Common myeloid progenitor, CD34-positive (primary cell): ENCODE results near the gene LAMP2.

Experiments
- CTCF ChIA-PET: fragments of 350-600 bp; sonication (Branson Sonifier 250); formaldehyde crosslinking; loops from one replicate; lab custom pipeline; 2021; ENCODE audit warnings: antibody characterized with exemption; lab: Charles Lee
- POLR2A ChIA-PET: fragments of 350-600 bp; sonication (Branson Sonifier 250); formaldehyde crosslinking; loops from one replicate; lab custom pipeline; 2021; ENCODE audit warnings: antibody characterized with exemption; lab: Charles Lee
- DNase-seq, 3 donors: peaks; one replicate each; pipeline versions ENCODE4 v3.0.0 to v3.0.0-alpha.2; 2013
- H3K27ac ChIP-seq, 2 experiments: 1 replicate in 1 of 2; 2 replicates in 1 of 2; pipeline ENCODE4 v1.7.0; 2013; ENCODE audit warnings: inconsistent platforms in 2 of 2, low read length in 2 of 2, mild to moderate bottlenecking in 2 of 2, low read depth in 1 of 2, moderate library complexity in 1 of 2; ENCODE audit not compliant: severe bottlenecking in 2 of 2, insufficient read depth in 1 of 2, poor library complexity in 1 of 2
- H3K27me3 ChIP-seq, 5 experiments: replicated peaks in 2 of 5; 1 replicate in 3 of 5; 2 replicates in 2 of 5; pipeline versions ENCODE4 v1.6.1 to v1.7.0; 2013; ENCODE audit warnings: low read length in 4 of 5, mild to moderate bottlenecking in 2 of 5, moderate library complexity in 2 of 5, inconsistent platforms in 1 of 5; ENCODE audit not compliant: insufficient read depth in 5 of 5, control insufficient read depth in 4 of 5
- H3K36me3 ChIP-seq, 4 experiments: 1 replicate in 2 of 4; 2 replicates in 2 of 4; pipeline versions ENCODE4 v1.6.1 to v1.7.0; 2013; ENCODE audit warnings: low read length in 3 of 4, control low read depth in 1 of 4, mild to moderate bottlenecking in 1 of 4; ENCODE audit not compliant: control insufficient read depth in 4 of 4, insufficient read depth in 4 of 4
- H3K4me1 ChIP-seq, 4 experiments: 1 replicate in 3 of 4; 2 replicates in 1 of 4; pipeline versions ENCODE4 v1.6.1 to v1.7.1; 2013; ENCODE audit warnings: low read length in 3 of 4, mild to moderate bottlenecking in 3 of 4, control low read depth in 1 of 4, inconsistent platforms in 1 of 4, moderate library complexity in 1 of 4; ENCODE audit not compliant: control insufficient read depth in 4 of 4, insufficient read depth in 4 of 4; ENCODE audit errors: control extremely low read depth in 1 of 4
- H3K4me3 ChIP-seq, 7 experiments: 1 replicate in 4 of 7; 2 replicates in 3 of 7; pipeline versions ENCODE4 v1.5.1 to v1.7.0; 2013; ENCODE audit warnings: mild to moderate bottlenecking in 7 of 7, low read length in 6 of 7, moderate library complexity in 6 of 7, inconsistent platforms in 2 of 7, low read depth in 2 of 7, control low read depth in 1 of 7; ENCODE audit not compliant: insufficient read depth in 4 of 7, control insufficient read depth in 1 of 7; ENCODE audit errors: extremely low read depth in 1 of 7
- H3K9me3 ChIP-seq, 5 experiments: 1 replicate in 4 of 5; 2 replicates in 1 of 5; pipeline versions ENCODE4 v1.6.1 to v1.7.1; 2013; ENCODE audit warnings: low read length in 4 of 5, mild to moderate bottlenecking in 2 of 5, inconsistent platforms in 1 of 5, low read depth in 1 of 5, moderate library complexity in 1 of 5; ENCODE audit not compliant: control insufficient read depth in 4 of 5, insufficient read depth in 2 of 5; ENCODE audit errors: control extremely low read depth in 1 of 5
- WGBS: methylation state at CpG from one replicate; pipeline ENCODE4 v1.1.5; 2013; ENCODE audit not compliant: insufficient coverage; 5-methylcytosine and 5-hydroxymethylcytosine counted together

The LAMP2 gene

GRCh38 chrX:120450163-120450562 lies 18.9 kb downstream of the LAMP2 start:
- Histone ChIP-seq H3K4me3 (no peak overlapping the region), H3K36me3 (peaks cover 4 to 25% (median 15%) of the 10 kb centered on the region in 4 experiments), H3K27me3 (no peaks in the 10 kb centered on the region), H3K4me1 (peaks cover 0 to 7% (median 3%) of the 10 kb centered on the region in 4 experiments), H3K9me3 (no peaks in the 10 kb centered on the region), H3K27ac (no peak overlapping the region)
- CTCF ChIA-PET, result interaction anchor here (0.7 to 4.2 kb wide), 12 partner anchors 11 to 236 kb away, joined by 3 to 39 read pairs (median 6); partner anchors contain the start of gene LAMP2
- POLR2A ChIA-PET, result no interaction called here
- peak; percentile 29 to 67 (median 64) for DNase-seq
- WGBS, result 0% methylated on average over 1 of the region's 3 CpGs

GRCh38 chrX:120446498-120446897 lies 22.6 kb downstream of the LAMP2 start:
- Histone ChIP-seq H3K36me3 (peaks cover 6 to 44% (median 16%) of the 10 kb centered on the region in 4 experiments), H3K9me3 (no peaks in the 10 kb centered on the region), H3K27me3 (no peaks in the 10 kb centered on the region), H3K4me1 (peaks cover 0 to 3% (median under 1%) of the 10 kb centered on the region in 4 experiments), H3K4me3 (no peak overlapping the region), H3K27ac (no peak overlapping the region)
- CTCF ChIA-PET, result interaction anchor here (1.2 kb wide), 2 partner anchors 20 to 65 kb away, joined by 3 to 6 read pairs; no protein-coding TSS in a partner anchor
- 70% methylated on average over 6 of the region's 8 CpGs for WGBS
- POLR2A ChIA-PET, result no interaction called here
- peak in 2 of 3 donors; percentile 51 to 61 for DNase-seq

DNA sequence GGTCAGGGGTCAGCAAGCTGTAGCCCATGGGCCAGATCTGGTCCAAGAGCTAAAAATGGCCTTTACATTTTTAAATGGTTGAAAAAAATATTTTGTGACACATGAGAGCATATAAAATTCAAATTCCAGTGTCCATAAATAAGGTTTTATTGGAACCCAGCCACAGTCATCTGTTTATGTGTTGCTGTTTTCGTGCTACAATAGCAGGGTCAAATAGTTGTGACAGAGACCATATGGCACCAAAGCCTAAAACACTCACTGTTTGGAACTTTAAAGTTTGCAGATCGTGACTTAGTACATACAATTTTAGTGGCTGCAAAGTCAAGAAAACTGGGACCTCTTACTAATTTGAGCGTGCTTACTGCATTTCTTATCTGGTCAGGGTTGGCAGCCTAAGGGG lies 29.2 kb downstream of the LAMP2 start:
- POLR2A ChIA-PET, result no interaction called here

DNA sequence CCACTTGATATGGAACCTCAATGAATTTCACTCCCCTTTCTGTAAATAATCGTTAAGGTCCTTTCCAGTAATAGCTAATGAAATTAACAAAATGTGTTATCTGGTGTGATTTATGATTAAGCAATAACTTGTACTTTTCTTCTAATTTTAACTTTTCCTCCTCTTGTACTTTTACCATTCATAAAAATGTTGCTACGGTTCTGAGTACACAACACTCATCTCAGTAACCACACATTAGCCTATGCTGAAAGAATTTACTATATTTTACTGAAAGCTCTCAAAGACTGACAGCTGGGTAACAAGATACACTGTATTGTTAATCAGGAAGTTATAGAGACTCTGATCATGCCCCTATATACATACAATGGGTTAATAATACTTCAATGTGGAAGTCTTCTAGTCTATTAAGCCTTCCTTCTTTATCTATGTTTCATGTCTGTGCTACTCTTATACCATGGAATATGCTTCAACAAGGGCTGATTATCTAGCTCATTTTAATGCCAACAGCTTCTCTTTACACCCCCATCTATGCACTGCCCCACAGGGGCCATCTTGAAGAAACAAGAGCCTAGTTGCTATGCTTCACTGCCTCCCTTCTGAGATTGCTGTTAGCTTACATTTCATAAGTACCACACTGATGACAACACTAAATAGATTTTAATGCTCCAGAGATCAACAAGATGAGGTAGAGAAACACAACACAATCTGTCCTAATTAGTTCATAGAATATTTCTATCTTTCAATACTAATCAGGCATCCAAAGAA lies 39.1 kb downstream of the LAMP2 start:
- ChIA-PET CTCF (interaction anchor here (0.9 to 3.8 kb wide), 3 partner anchors 11 to 170 kb away, joined by 3 to 15 read pairs (median 3); no protein-coding TSS in a partner anchor), POLR2A (interaction anchor here (0.5 kb wide), 1 partner anchor 124 kb away, joined by 3 read pairs; no protein-coding TSS in a partner anchor)

More for the DNA sequence above, 29.2 kb downstream of the LAMP2 start:
- CTCF ChIA-PET, result interaction anchor here (1.4 to 3.5 kb wide), 2 partner anchors 12 to 17 kb away, joined by 4 to 18 read pairs; no protein-coding TSS in a partner anchor
- Histone ChIP-seq H3K4me1 (no peaks in the 10 kb centered on the region), H3K4me3 (no peak overlapping the region), H3K9me3 (no peaks in the 10 kb centered on the region), H3K27ac (no peak overlapping the region), H3K36me3 (peaks cover 0 to 50% (median 12%) of the 10 kb centered on the region in 4 experiments), H3K27me3 (no peaks in the 10 kb centered on the region)
- DNase-seq, result no peak
- 100% methylated on average over 1 of the region's 3 CpGs for WGBS

DNA sequence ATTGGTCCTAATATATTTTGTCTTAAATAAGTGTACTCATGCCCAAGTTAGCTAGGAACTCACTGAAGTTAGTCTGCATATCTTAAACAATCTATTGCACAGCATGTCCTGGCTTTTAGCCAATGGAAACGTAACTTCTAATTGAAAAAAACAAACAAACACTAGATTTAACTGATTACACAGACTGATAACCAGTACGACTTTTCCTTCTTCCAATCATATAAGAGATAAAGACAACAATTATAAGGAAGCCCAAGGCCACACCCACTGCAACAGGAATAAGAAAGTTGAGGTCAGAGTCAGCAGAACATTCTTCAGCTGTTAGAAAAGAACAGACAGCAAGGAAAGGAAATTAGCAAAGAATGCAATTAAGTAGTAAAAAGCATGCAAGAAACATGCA lies 40.8 kb downstream of the LAMP2 start:
- Histone ChIP-seq H3K27ac (no peak overlapping the region), H3K36me3 (peaks cover 0 to 7% (median 0%) of the 10 kb centered on the region in 4 experiments), H3K4me1 (peaks cover 0 to 7% (median 0%) of the 10 kb centered on the region in 4 experiments), H3K27me3 (peaks cover 0 to 4% (median 0%) of the 10 kb centered on the region in 5 experiments), H3K4me3 (no peak overlapping the region), H3K9me3 (no peaks in the 10 kb centered on the region)
- POLR2A ChIA-PET, result no interaction called here
- WGBS, result 0% methylated on average over 1 of the region's 2 CpGs
- CTCF ChIA-PET, result interaction anchor here (3.8 kb wide), 1 partner anchor 24 kb away, joined by 15 read pairs; no protein-coding TSS in a partner anchor
- peak in 2 of 3 donors; percentile 35 to 45 for DNase-seq

More for the DNA sequence above, 39.1 kb downstream of the LAMP2 start:
- peaks cover 0 to 4% (median 0%) of the 10 kb centered on the region in 5 experiments for H3K27me3 ChIP-seq
- no peaks in the 10 kb centered on the region for H3K9me3 ChIP-seq
- no peak for DNase-seq
- peaks cover 0 to 7% (median 0%) of the 10 kb centered on the region in 4 experiments for H3K4me1 ChIP-seq
- no CpG with 5 or more reads among the region's 2 CpGs for WGBS
- H3K27ac ChIP-seq, result no peak overlapping the region
- peaks cover 0 to 14% (median 0%) of the 10 kb centered on the region in 4 experiments for H3K36me3 ChIP-seq
- H3K4me3 ChIP-seq, result no peak overlapping the region

DNA sequence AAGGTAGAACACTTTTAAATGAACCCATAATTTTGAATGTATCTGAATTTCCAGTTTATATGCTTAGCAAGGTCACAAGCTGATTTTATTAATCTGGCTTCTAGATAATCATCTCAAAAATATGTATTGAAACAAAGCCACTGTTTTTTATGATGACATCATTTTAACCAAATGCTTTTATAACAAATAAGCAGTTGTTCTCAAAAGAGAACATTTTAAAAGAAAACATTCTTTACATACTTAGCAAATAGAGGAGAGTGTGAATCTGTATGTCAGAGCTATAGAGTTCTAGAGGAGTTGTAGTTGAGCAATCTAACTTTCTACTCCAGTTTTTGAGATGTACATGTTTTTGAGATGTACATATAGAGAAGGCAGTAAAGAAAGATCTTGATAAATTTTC lies 42.5 kb downstream of the LAMP2 start:
- H3K36me3 ChIP-seq, result no peaks in the 10 kb centered on the region
- DNase-seq, result no peak
- no peak overlapping the region for H3K4me3 ChIP-seq
- peaks cover 0 to 2% (median 0%) of the 10 kb centered on the region in 5 experiments for H3K27me3 ChIP-seq
- no peaks in the 10 kb centered on the region for H3K9me3 ChIP-seq
- POLR2A ChIA-PET, result no interaction called here
- CTCF ChIA-PET, result interaction anchor here (0.7 to 3.8 kb wide), 4 partner anchors 9 to 51 kb away, joined by 3 to 15 read pairs (median 6); no protein-coding TSS in a partner anchor
- no peak overlapping the region for H3K27ac ChIP-seq
- H3K4me1 ChIP-seq, result peaks cover 0 to 7% (median 0%) of the 10 kb centered on the region in 4 experiments
